ENCODE results near the gene NDUFAF4. TPM values are rescaled to one million over a fixed set of nuclear protein-coding genes. Genes with fewer than 3 reads are reported as not detected.

Gene NDUFAF4
- 1 to 10 TPM; 4.9 to 7.2 TPM for total RNA-seq
- polyA plus RNA-seq = 10 to 100 TPM; 13.7 to 62.1 TPM

DNA sequence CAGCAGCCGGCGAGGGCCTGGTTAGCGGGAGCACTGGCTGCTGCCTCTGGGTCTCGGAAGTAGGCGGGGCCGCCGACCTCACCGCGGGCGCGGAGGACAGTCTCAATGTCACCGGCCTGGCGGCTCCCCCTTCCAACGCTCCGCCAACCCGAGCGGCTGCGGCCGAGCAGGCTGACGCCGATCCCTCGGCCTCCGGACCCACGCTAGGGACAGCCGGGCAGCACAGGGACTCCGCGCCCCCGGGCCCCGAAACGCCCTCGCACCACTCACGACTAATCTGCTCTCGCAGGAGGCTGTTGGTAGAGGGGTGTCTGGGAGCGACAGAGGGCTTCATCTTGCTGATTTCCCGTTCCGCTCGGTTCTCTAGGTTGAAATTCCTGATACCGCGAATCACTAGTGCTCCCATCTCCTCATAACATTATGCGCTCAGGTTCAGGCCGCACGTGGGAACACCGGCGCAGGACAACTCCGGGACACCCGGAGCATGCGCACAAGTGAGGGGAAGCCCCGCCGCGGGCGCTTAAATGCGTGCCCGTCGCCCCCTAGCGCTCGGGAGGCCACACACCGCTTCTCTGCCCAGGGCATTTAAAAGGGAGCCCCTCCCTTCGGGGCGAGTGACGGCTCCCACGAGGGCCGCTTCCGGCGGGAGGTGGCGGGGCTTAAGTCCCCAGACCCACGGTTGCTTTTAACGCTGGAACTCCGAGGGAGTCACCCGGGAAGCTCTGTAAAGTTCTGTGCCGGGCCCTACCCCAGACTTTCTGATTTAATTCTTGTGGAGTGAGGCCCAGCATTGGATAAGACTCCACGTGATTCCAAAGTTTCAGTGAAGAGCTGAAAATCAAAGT, at the start of gene NDUFAF4:
NDUFAF4 (minus strand) TSS at position 496 of the 845 bp plus-strand sequence; CDS start at position 406, 90 bp downstream.
- Histone ChIP-seq H3K27ac (ENCODE audit: low read depth in 1 of 2, low read length in 2 of 2) (peak within 1 kb of the TSS; percentile 98 to 99), H3K9ac (ENCODE audit: low read depth in 1 of 2, low read length in 2 of 2) (peak within 1 kb of the TSS; percentile 97 to 99), H3K4me3 (ENCODE audit: low read depth in 1 of 3, low read length in 3 of 3) (peak within 1 kb of the TSS; percentile 80 to 98 (median 92)), H3K36me3 (ENCODE audit: control insufficient read depth in 4 of 4, insufficient read depth in 3 of 4, low read depth in 1 of 4, low read length in 3 of 4) (peaks cover 2 to 22% (median 13%) of the 10 kb centered on the region in 4 donors), H3K27me3 (ENCODE audit: control insufficient read depth in 4 of 4, insufficient read depth in 4 of 4, low read length in 3 of 4) (no peaks in the 10 kb centered on the region), H3K9me3 (ENCODE audit: control insufficient read depth in 4 of 4, low read length in 3 of 4) (no peaks in the 10 kb centered on the region), H3K4me1 (ENCODE audit: control insufficient read depth in 4 of 4, insufficient read depth in 4 of 4, low read length in 3 of 4) (peaks cover 7 to 21% (median 12%) of the 10 kb centered on the region in 4 donors)
- WGBS = under 1% methylated on average over 71 of the region's 71 CpGs
- peak; percentile 94 for DNase-seq (ENCODE audit: low spot score)
- TF ChIP-seq, protein P1, sequence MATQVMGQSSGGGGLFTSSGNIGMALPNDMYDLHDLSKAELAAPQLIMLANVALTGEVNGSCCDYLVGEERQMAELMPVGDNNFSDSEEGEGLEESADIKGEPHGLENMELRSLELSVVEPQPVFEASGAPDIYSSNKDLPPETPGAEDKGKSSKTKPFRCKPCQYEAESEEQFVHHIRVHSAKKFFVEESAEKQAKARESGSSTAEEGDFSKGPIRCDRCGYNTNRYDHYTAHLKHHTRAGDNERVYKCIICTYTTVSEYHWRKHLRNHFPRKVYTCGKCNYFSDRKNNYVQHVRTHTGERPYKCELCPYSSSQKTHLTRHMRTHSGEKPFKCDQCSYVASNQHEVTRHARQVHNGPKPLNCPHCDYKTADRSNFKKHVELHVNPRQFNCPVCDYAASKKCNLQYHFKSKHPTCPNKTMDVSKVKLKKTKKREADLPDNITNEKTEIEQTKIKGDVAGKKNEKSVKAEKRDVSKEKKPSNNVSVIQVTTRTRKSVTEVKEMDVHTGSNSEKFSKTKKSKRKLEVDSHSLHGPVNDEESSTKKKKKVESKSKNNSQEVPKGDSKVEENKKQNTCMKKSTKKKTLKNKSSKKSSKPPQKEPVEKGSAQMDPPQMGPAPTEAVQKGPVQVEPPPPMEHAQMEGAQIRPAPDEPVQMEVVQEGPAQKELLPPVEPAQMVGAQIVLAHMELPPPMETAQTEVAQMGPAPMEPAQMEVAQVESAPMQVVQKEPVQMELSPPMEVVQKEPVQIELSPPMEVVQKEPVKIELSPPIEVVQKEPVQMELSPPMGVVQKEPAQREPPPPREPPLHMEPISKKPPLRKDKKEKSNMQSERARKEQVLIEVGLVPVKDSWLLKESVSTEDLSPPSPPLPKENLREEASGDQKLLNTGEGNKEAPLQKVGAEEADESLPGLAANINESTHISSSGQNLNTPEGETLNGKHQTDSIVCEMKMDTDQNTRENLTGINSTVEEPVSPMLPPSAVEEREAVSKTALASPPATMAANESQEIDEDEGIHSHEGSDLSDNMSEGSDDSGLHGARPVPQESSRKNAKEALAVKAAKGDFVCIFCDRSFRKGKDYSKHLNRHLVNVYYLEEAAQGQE (IDR thresholded peaks at IDR 0.05) = peak; percentile 50
- TF ChIP-seq FOXA1 (IDR thresholded peaks at IDR 0.05) (peak; percentile 36), NR2F2 (IDR thresholded peaks at IDR 0.05) (peak; percentile 61), HNF4A (conservative IDR thresholded peaks at IDR 0.05) (peak in 1 of 2 donors; percentile 36), FOXA2 (IDR thresholded peaks at IDR 0.05) (no peak), TAF1 (conservative IDR thresholded peaks at IDR 0.05) (peak; percentile 87), SP1 (IDR thresholded peaks at IDR 0.05) (peak; percentile 37), RAD21 (IDR thresholded peaks at IDR 0.05) (peak; percentile 62 to 72), HNF4G (IDR thresholded peaks at IDR 0.05) (no peak), GABPA (IDR thresholded peaks at IDR 0.05 in 1 of 2, conservative IDR thresholded peaks at IDR 0.05 in 1 of 2) (peak; percentile 47 to 77), RXRA (IDR thresholded peaks at IDR 0.05) (peak; percentile 21 to 66), YY1 (IDR thresholded peaks at IDR 0.05) (peak; percentile 75), JUND (IDR thresholded peaks at IDR 0.05) (peak in 1 of 2 donors; percentile 29), EGR1 (IDR thresholded peaks at IDR 0.05; ENCODE audit: low read depth in 2 of 2) (no peak)
- TF ChIP-seq, protein P2, sequence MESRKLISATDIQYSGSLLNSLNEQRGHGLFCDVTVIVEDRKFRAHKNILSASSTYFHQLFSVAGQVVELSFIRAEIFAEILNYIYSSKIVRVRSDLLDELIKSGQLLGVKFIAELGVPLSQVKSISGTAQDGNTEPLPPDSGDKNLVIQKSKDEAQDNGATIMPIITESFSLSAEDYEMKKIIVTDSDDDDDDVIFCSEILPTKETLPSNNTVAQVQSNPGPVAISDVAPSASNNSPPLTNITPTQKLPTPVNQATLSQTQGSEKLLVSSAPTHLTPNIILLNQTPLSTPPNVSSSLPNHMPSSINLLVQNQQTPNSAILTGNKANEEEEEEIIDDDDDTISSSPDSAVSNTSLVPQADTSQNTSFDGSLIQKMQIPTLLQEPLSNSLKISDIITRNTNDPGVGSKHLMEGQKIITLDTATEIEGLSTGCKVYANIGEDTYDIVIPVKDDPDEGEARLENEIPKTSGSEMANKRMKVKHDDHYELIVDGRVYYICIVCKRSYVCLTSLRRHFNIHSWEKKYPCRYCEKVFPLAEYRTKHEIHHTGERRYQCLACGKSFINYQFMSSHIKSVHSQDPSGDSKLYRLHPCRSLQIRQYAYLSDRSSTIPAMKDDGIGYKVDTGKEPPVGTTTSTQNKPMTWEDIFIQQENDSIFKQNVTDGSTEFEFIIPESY (IDR thresholded peaks at IDR 0.05) = peak; percentile 50
- TF ChIP-seq, protein P3, sequence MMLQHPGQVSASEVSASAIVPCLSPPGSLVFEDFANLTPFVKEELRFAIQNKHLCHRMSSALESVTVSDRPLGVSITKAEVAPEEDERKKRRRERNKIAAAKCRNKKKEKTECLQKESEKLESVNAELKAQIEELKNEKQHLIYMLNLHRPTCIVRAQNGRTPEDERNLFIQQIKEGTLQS (IDR thresholded peaks at IDR 0.05) = no peak
- TF ChIP-seq, protein P4, sequence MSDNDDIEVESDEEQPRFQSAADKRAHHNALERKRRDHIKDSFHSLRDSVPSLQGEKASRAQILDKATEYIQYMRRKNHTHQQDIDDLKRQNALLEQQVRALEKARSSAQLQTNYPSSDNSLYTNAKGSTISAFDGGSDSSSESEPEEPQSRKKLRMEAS (IDR thresholded peaks at IDR 0.05) = peak; percentile 86
- TF ChIP-seq, protein P5, sequence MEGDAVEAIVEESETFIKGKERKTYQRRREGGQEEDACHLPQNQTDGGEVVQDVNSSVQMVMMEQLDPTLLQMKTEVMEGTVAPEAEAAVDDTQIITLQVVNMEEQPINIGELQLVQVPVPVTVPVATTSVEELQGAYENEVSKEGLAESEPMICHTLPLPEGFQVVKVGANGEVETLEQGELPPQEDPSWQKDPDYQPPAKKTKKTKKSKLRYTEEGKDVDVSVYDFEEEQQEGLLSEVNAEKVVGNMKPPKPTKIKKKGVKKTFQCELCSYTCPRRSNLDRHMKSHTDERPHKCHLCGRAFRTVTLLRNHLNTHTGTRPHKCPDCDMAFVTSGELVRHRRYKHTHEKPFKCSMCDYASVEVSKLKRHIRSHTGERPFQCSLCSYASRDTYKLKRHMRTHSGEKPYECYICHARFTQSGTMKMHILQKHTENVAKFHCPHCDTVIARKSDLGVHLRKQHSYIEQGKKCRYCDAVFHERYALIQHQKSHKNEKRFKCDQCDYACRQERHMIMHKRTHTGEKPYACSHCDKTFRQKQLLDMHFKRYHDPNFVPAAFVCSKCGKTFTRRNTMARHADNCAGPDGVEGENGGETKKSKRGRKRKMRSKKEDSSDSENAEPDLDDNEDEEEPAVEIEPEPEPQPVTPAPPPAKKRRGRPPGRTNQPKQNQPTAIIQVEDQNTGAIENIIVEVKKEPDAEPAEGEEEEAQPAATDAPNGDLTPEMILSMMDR (IDR thresholded peaks at IDR 0.05; ENCODE audit: low read depth, low read length, missing input control) = peak; percentile 97
